Skeletal muscle tissue (tissue), 4 donors: ENCODE data around the gene PNLIPRP3. TPM values are rescaled to one million over a fixed set of nuclear protein-coding genes. Genes with fewer than 3 reads are reported as not detected.

ENCODE experiments used
- H3K27ac ChIP-seq: one replicate; pipeline ENCODE4 v1.7.0; 2013; ENCODE audit warnings: mild to moderate bottlenecking, low read depth, low read length, inconsistent platforms
- H3K27me3 ChIP-seq, 3 donors: one replicate each; pipeline ENCODE4 v1.7.0; 2013; ENCODE audit warnings: low read length in 3 of 3; ENCODE audit not compliant: control insufficient read depth in 3 of 3, insufficient read depth in 3 of 3
- H3K36me3 ChIP-seq, 3 donors: one replicate each; pipeline ENCODE4 v1.7.0; 2013; ENCODE audit warnings: low read length in 3 of 3; ENCODE audit not compliant: control insufficient read depth in 3 of 3, insufficient read depth in 3 of 3
- H3K4me1 ChIP-seq, 3 donors: one replicate each; pipeline ENCODE4 v1.7.0; 2013; ENCODE audit warnings: low read length in 3 of 3, mild to moderate bottlenecking in 3 of 3; ENCODE audit not compliant: control insufficient read depth in 3 of 3, insufficient read depth in 3 of 3
- H3K4me3 ChIP-seq, 3 donors: one replicate each; pipeline ENCODE4 v1.7.0; 2013; ENCODE audit warnings: low read length in 3 of 3
- H3K9ac ChIP-seq, 3 donors: one replicate each; pipeline ENCODE4 v1.7.0; 2013; ENCODE audit warnings: low read length in 3 of 3, mild to moderate bottlenecking in 3 of 3, moderate library complexity in 2 of 3, low read depth in 1 of 3
- H3K9me3 ChIP-seq, 3 donors: one replicate each; pipeline ENCODE4 v1.7.0; 2013; ENCODE audit warnings: low read length in 3 of 3; ENCODE audit not compliant: control insufficient read depth in 3 of 3
- total RNA-seq: library from RNA; depleted of rRNA; stranded (reverse); fragments of >200 nt; gene quantifications from one replicate; pipeline ENCODE4 v1.2.3, GENCODE V29; 2014
- donor health status: Osteomylitis.

PNLIPRP3 gene
- total RNA-seq, 1 donor from 2014 or later: under 0.01 TPM

- no peaks in the 10 kb centered on the region for H3K27me3 ChIP-seq
- H3K9me3 ChIP-seq: no peaks in the 10 kb centered on the region
- no peaks in the 10 kb centered on the region for H3K36me3 ChIP-seq
- no peak overlapping the region for H3K27ac ChIP-seq
- no peaks in the 10 kb centered on the region for H3K4me1 ChIP-seq
- H3K9ac ChIP-seq: no peak overlapping the region
- H3K4me3 ChIP-seq: no peak overlapping the region
These were observed 18.9 kb upstream of the PNLIPRP3 start for GRCh38 chr10:116408719-116409118.

- Histone ChIP-seq H3K27ac (no peak overlapping the region), H3K9me3 (no peaks in the 10 kb centered on the region), H3K9ac (no peak overlapping the region), H3K27me3 (no peaks in the 10 kb centered on the region), H3K4me3 (no peak overlapping the region), H3K36me3 (no peaks in the 10 kb centered on the region), H3K4me1 (no peaks in the 10 kb centered on the region)
These were observed 17.3 kb upstream of the PNLIPRP3 start for GRCh38 chr10:116410351-116410750.

- H3K36me3 ChIP-seq: no peaks in the 10 kb centered on the region
- H3K4me1 ChIP-seq: no peaks in the 10 kb centered on the region
- H3K27me3 ChIP-seq: no peaks in the 10 kb centered on the region
- H3K9ac ChIP-seq: no peak overlapping the region
- H3K27ac ChIP-seq: no peak overlapping the region
- no peak overlapping the region for H3K4me3 ChIP-seq
- no peaks in the 10 kb centered on the region for H3K9me3 ChIP-seq
These were observed 9.8 kb upstream of the PNLIPRP3 start for GRCh38 chr10:116417821-116418220.

GRCh38 chr10:116418389-116418788, 9.3 kb upstream of the PNLIPRP3 start:
- no peaks in the 10 kb centered on the region for H3K9me3 ChIP-seq
- H3K4me1 ChIP-seq: no peaks in the 10 kb centered on the region

GRCh38 chr10:116421815-116422214, 5.8 kb upstream of the PNLIPRP3 start:
- no peaks in the 10 kb centered on the region for H3K36me3 ChIP-seq
- H3K27ac ChIP-seq: no peak overlapping the region
- no peaks in the 10 kb centered on the region for H3K27me3 ChIP-seq
- no peaks in the 10 kb centered on the region for H3K9me3 ChIP-seq
- H3K4me3 ChIP-seq: no peak overlapping the region
- no peaks in the 10 kb centered on the region for H3K4me1 ChIP-seq
- no peak overlapping the region for H3K9ac ChIP-seq

More at GRCh38 chr10:116418389-116418788, 9.3 kb upstream of the PNLIPRP3 start:
- Histone ChIP-seq H3K27me3 (no peaks in the 10 kb centered on the region), H3K36me3 (no peaks in the 10 kb centered on the region), H3K4me3 (no peak overlapping the region), H3K27ac (no peak overlapping the region), H3K9ac (no peak overlapping the region)

- Histone ChIP-seq H3K27me3 (no peaks in the 10 kb centered on the region), H3K4me3 (no peak overlapping the region), H3K27ac (no peak overlapping the region), H3K9ac (no peak overlapping the region), H3K36me3 (no peaks in the 10 kb centered on the region), H3K4me1 (no peaks in the 10 kb centered on the region), H3K9me3 (no peaks in the 10 kb centered on the region)
These were observed 1.8 kb downstream of the PNLIPRP3 start for GRCh38 chr10:116429288-116429977.

GRCh38 chr10:116430288-116430687, 2.6 kb downstream of the PNLIPRP3 start:
- H3K4me1 ChIP-seq: no peaks in the 10 kb centered on the region
- no peak overlapping the region for H3K4me3 ChIP-seq

GRCh38 chr10:116431598-116431997, 4.0 kb downstream of the PNLIPRP3 start:
- H3K9ac ChIP-seq: no peak overlapping the region
- H3K36me3 ChIP-seq: no peaks in the 10 kb centered on the region
- H3K27ac ChIP-seq: no peak overlapping the region
- H3K9me3 ChIP-seq: no peaks in the 10 kb centered on the region
- H3K27me3 ChIP-seq: no peaks in the 10 kb centered on the region
- H3K4me1 ChIP-seq: no peaks in the 10 kb centered on the region
- no peak overlapping the region for H3K4me3 ChIP-seq

More at GRCh38 chr10:116430288-116430687, 2.6 kb downstream of the PNLIPRP3 start:
- Histone ChIP-seq H3K36me3 (no peaks in the 10 kb centered on the region), H3K27ac (no peak overlapping the region), H3K9ac (no peak overlapping the region), H3K27me3 (no peaks in the 10 kb centered on the region), H3K9me3 (no peaks in the 10 kb centered on the region)

- no peak overlapping the region for H3K9ac ChIP-seq
- no peak overlapping the region for H3K27ac ChIP-seq
- no peak overlapping the region for H3K4me3 ChIP-seq
- no peaks in the 10 kb centered on the region for H3K36me3 ChIP-seq
- no peaks in the 10 kb centered on the region for H3K27me3 ChIP-seq
- no peaks in the 10 kb centered on the region for H3K9me3 ChIP-seq
- H3K4me1 ChIP-seq: no peaks in the 10 kb centered on the region
These were observed 9.5 kb downstream of the PNLIPRP3 start for GRCh38 chr10:116437076-116437692.

GRCh38 chr10:116440330-116441030, 12.8 kb downstream of the PNLIPRP3 start:
- no peak overlapping the region for H3K9ac ChIP-seq
- no peaks in the 10 kb centered on the region for H3K4me1 ChIP-seq
- H3K27me3 ChIP-seq: no peaks in the 10 kb centered on the region
- no peak overlapping the region for H3K4me3 ChIP-seq
- H3K27ac ChIP-seq: no peak overlapping the region
- no peaks in the 10 kb centered on the region for H3K9me3 ChIP-seq
- H3K36me3 ChIP-seq: no peaks in the 10 kb centered on the region
